ENCODE results near the gene KCNS1. TPM values are rescaled to one million over a fixed set of nuclear protein-coding genes. Genes with fewer than 3 reads are reported as not detected.

Gene KCNS1
- total RNA-seq, 1 experiment from 2014 or later: not detected

- no peak for DNase-seq (ENCODE audit: low spot score)
Measured at GRCh38 chr20:45051204-45052060, 49.5 kb downstream of the KCNS1 start.

GRCh38 chr20:45049904-45050471, 50.9 kb downstream of the KCNS1 start:
- DNase-seq (ENCODE audit: low spot score): no peak

- DNase-seq (ENCODE audit: low spot score): no peak
Measured at GRCh38 chr20:45049438-45049837, 51.5 kb downstream of the KCNS1 start.

- DNase-seq (ENCODE audit: low spot score): no peak
Measured at GRCh38 chr20:45047581-45048119, 53.3 kb downstream of the KCNS1 start.

- no peak for DNase-seq (ENCODE audit: low spot score)
Measured at GRCh38 chr20:45044601-45045000, 56.3 kb downstream of the KCNS1 start.

- DNase-seq (ENCODE audit: low spot score): peak; percentile 67
Measured at GRCh38 chr20:45044084-45044573, 56.8 kb downstream of the KCNS1 start.

- no peak for DNase-seq (ENCODE audit: low spot score)
Measured at GRCh38 chr20:45042978-45043377, 57.9 kb downstream of the KCNS1 start.

Other genes with a start within 250 kb of the KCNS1 start
- gene YWHAB, start 215.4 kb downstream of the KCNS1 start, total RNA-seq (2014; rRNA removed; shearing (Covaris generic)): 101 and 108 TPM in 2 replicates
- gene PABPC1L, start 191.1 kb downstream of the KCNS1 start, total RNA-seq (2014; rRNA removed; shearing (Covaris generic)): 6.0 and 9.1 TPM in 2 replicates
- gene TOMM34, start 140.7 kb downstream of the KCNS1 start, total RNA-seq (2014; rRNA removed; shearing (Covaris generic)): 105 and 107 TPM in 2 replicates
- 17.7 and 21.3 TPM in 2 replicates for gene STK4, start 134.6 kb downstream of the KCNS1 start, total RNA-seq (2014; rRNA removed; shearing (Covaris generic))
- not detected in 2 replicates for gene WFDC5, start 14.0 kb upstream of the KCNS1 start, total RNA-seq (2014; rRNA removed; shearing (Covaris generic))
- not detected in 2 replicates for gene WFDC12, start 23.3 kb upstream of the KCNS1 start, total RNA-seq (2014; rRNA removed; shearing (Covaris generic))
- gene PI3, start 73.8 kb upstream of the KCNS1 start, total RNA-seq (2014; rRNA removed; shearing (Covaris generic)): not detected in 2 replicates
- gene SEMG1, start 105.9 kb upstream of the KCNS1 start, total RNA-seq (2014; rRNA removed; shearing (Covaris generic)): not detected in 2 replicates
- gene SEMG2, start 120.2 kb upstream of the KCNS1 start, total RNA-seq (2014; rRNA removed; shearing (Covaris generic)): not detected in 2 replicates
- gene SLPI, start 153.4 kb upstream of the KCNS1 start, total RNA-seq (2014; rRNA removed; shearing (Covaris generic)): 0.33 TPM in 1 of 2 replicates, not detected in the other
- not detected in 2 replicates for gene RBPJL, start 205.7 kb upstream of the KCNS1 start, total RNA-seq (2014; rRNA removed; shearing (Covaris generic))
- gene MATN4, start 207.2 kb upstream of the KCNS1 start, total RNA-seq (2014; rRNA removed; shearing (Covaris generic)): not detected in 2 replicates
- gene SDC4, start 247.3 kb upstream of the KCNS1 start, total RNA-seq (2014; rRNA removed; shearing (Covaris generic)): 42.4 and 43.9 TPM in 2 replicates

All from A172 (cell line).